Loucy (cell line): ENCODE results near the gene BRIP1.

Experiments
- H2AFZ ChIP-seq: fragments of 200-600 bp; sonication (generic); 2 replicates; pipeline ENCODE4 v1.6.0; 2016; ENCODE audit warnings: antibody characterized with exemption, mild to moderate bottlenecking, low read length, moderate library complexity
- H3F3A ChIP-seq: fragments of 200-600 bp; 2 replicates; pipeline ENCODE4 v1.6.0; 2016; ENCODE audit warnings: antibody characterized with exemption, low read depth, mild to moderate bottlenecking
- H3K27me3 ChIP-seq: fragments of 200-600 bp; sonication (generic); 2 replicates; pipeline ENCODE4 v1.6.1; 2014; ENCODE audit warnings: low read length, mild to moderate bottlenecking; ENCODE audit not compliant: insufficient read depth, poor library complexity, severe bottlenecking
- H3K36me3 ChIP-seq: fragments of 200-600 bp; sonication (generic); 2 replicates; pipeline ENCODE4 v1.6.1; 2016; ENCODE audit warnings: low read length; ENCODE audit not compliant: insufficient read depth
- H3K4me1 ChIP-seq: fragments of 200-600 bp; sonication (generic); 2 replicates; pipeline ENCODE4 v1.5.1; 2014; ENCODE audit warnings: low read length, mild to moderate bottlenecking; ENCODE audit not compliant: insufficient read depth, poor library complexity, severe bottlenecking
- H3K4me2 ChIP-seq: fragments of 200-600 bp; sonication (generic); 2 replicates; pipeline ENCODE4 v1.6.0; 2014; ENCODE audit warnings: antibody characterized with exemption, low read length, low read depth, mild to moderate bottlenecking; ENCODE audit not compliant: poor library complexity, severe bottlenecking
- H3K4me3 ChIP-seq: fragments of 200-600 bp; sonication (generic); 2 replicates; pipeline ENCODE4 v1.5.1; 2014; ENCODE audit warnings: low read length, mild to moderate bottlenecking, mixed read lengths; ENCODE audit not compliant: poor library complexity, severe bottlenecking
- H3K79me2 ChIP-seq: fragments of 200-600 bp; sonication (generic); 2 replicates; pipeline ENCODE4 v1.6.1; 2014; ENCODE audit warnings: low read length; ENCODE audit not compliant: insufficient read depth
- H3K9ac ChIP-seq: fragments of 200-600 bp; sonication (generic); 2 replicates; pipeline ENCODE4 v1.6.0; 2014; ENCODE audit warnings: mild to moderate bottlenecking, low read depth, low read length, moderate library complexity; ENCODE audit not compliant: poor library complexity, severe bottlenecking
- H3K9me2 ChIP-seq: fragments of 200-600 bp; sonication (generic); replicated peaks from 2 replicates; pipeline ENCODE4 v1.6.1; 2016; ENCODE audit warnings: low read depth, low read length, mixed read lengths
- H3K9me3 ChIP-seq: fragments of 200-600 bp; sonication (generic); 2 replicates; pipeline ENCODE4 v1.6.1; 2014; ENCODE audit warnings: mild to moderate bottlenecking, antibody characterized with exemption, low read length, low read depth; ENCODE audit not compliant: insufficient read depth
- H4K20me1 ChIP-seq: fragments of 200-600 bp; sonication (generic); 2 replicates; pipeline ENCODE4 v1.6.0; 2014; ENCODE audit warnings: antibody characterized with exemption, low read length, mild to moderate bottlenecking; ENCODE audit not compliant: insufficient read depth, poor library complexity, severe bottlenecking
- EZH2phosphoT487 ChIP-seq: fragments of 200-600 bp; IDR thresholded peaks from 2 replicates; pipeline ENCODE4 v1.6.1; 2018; ENCODE audit warnings: antibody characterized with exemption, mild to moderate bottlenecking, moderate library complexity, borderline replicate concordance
- TF ChIP-seq, protein P1 (sequence below): fragments of 200-600 bp; sonication (generic); conservative IDR thresholded peaks from 2 replicates; pipeline ENCODE4 v1.5.1; 2014; ENCODE audit warnings: mild to moderate bottlenecking, antibody characterized with exemption, low read length

The BRIP1 gene

DNA sequence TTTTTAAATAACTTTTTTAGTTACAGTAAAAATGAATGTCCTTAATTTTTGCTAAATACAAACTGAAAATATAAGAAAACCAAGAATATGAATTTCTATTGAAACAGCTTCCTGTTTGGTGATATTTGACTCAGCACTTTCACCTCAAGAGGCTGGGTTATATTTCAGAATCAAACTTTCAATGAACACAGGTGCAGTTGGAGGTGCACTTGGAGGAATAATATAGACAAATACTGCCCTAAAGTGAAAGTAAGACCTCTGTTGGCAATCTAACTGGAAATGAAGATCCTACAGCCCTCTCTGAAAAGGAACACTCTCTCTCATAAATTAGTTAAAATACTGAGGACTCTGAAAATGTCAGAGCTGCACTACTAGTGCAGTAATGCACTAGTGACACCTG, 106.2 kb downstream of the BRIP1 start:
- Histone ChIP-seq H3K9ac (no peak overlapping the region), H3K79me2 (no peaks in the 10 kb centered on the region), H4K20me1 (no peaks in the 10 kb centered on the region), H3F3A (0 out of 2 replicates have a peak, but pooled peaks cover 3% of the 10 kb centered on the region), H3K4me1 (peaks cover 32% of the 10 kb centered on the region), H3K4me2 (peak overlapping the region; percentile 41), H3K9me2 (no peaks in the 10 kb centered on the region), H3K4me3 (peak overlapping the region; percentile 22), H3K36me3 (peaks cover 16% of the 10 kb centered on the region; the same call in 1 of the 2 replicates), H3K9me3 (no peaks in the 10 kb centered on the region), H2AFZ (no peak overlapping the region), H3K27me3 (no peaks in the 10 kb centered on the region)
- TF ChIP-seq EZH2phosphoT487 = no peak
- TF ChIP-seq, protein P1, sequence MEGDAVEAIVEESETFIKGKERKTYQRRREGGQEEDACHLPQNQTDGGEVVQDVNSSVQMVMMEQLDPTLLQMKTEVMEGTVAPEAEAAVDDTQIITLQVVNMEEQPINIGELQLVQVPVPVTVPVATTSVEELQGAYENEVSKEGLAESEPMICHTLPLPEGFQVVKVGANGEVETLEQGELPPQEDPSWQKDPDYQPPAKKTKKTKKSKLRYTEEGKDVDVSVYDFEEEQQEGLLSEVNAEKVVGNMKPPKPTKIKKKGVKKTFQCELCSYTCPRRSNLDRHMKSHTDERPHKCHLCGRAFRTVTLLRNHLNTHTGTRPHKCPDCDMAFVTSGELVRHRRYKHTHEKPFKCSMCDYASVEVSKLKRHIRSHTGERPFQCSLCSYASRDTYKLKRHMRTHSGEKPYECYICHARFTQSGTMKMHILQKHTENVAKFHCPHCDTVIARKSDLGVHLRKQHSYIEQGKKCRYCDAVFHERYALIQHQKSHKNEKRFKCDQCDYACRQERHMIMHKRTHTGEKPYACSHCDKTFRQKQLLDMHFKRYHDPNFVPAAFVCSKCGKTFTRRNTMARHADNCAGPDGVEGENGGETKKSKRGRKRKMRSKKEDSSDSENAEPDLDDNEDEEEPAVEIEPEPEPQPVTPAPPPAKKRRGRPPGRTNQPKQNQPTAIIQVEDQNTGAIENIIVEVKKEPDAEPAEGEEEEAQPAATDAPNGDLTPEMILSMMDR = no peak

DNA sequence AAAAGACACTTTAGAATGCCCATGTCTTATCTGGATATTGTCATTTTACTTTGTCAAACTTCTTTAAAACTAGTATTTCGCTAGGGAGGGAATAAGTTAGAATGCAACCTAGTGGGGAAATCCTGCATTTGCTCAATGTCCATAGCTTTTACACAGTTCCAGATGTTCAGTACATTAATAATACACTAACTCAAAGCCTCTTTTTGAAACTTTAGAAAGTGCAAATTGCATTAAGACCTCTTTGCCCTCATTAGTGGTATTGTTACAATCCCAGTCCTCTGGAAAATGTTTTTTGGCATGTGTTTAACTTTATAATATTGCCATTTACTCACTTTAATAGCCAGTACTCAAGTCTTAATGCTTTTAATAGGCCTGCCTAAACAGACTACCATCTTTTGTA, 106.8 kb downstream of the BRIP1 start:
- Histone ChIP-seq H3F3A (0 out of 2 replicates have a peak, but pooled peaks cover 3% of the 10 kb centered on the region), H3K4me2 (no peak overlapping the region), H3K9ac (no peak overlapping the region), H3K27me3 (no peaks in the 10 kb centered on the region), H3K4me1 (peaks cover 32% of the 10 kb centered on the region), H2AFZ (no peak overlapping the region), H3K4me3 (no peak overlapping the region), H3K79me2 (no peaks in the 10 kb centered on the region), H3K36me3 (peaks cover 10% of the 10 kb centered on the region; the same call in 1 of the 2 replicates), H3K9me3 (no peaks in the 10 kb centered on the region), H4K20me1 (no peaks in the 10 kb centered on the region), H3K9me2 (no peaks in the 10 kb centered on the region)
- TF ChIP-seq, protein P1 = no peak; the same call in none of the 2 replicates
- no peak for TF ChIP-seq EZH2phosphoT487

DNA sequence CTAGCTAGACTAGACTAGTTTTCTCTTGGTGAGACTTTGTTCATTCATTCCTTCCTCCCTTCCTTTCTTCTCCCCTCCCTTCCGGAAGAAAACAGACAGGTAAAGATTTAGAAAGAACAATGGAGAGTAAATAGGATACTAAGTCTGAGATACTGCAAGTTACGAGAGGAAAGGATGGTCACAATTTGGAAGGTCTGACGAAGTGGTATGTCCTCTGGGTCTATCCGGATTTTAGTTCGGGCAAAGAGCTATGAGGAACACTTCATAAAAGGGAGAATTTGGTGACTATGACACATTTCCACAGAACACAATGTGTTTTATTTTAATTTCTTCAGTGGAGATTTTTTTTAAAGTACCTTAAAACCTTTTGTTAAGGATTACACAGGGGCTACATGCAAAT, 107.7 kb downstream of the BRIP1 start:
- Histone ChIP-seq H3K36me3 (peaks cover 10% of the 10 kb centered on the region; the same call in 1 of the 2 replicates), H3K4me2 (no peak overlapping the region), H3K27me3 (no peaks in the 10 kb centered on the region), H3K79me2 (no peaks in the 10 kb centered on the region), H3F3A (0 out of 2 replicates have a peak, but pooled peaks cover 3% of the 10 kb centered on the region), H4K20me1 (no peaks in the 10 kb centered on the region), H3K9ac (no peak overlapping the region), H3K4me1 (peaks cover 36% of the 10 kb centered on the region), H2AFZ (no peak overlapping the region), H3K9me3 (no peaks in the 10 kb centered on the region), H3K9me2 (no peaks in the 10 kb centered on the region), H3K4me3 (no peak overlapping the region)
- no peak for TF ChIP-seq EZH2phosphoT487
- TF ChIP-seq, protein P1 = no peak
